Measurements from ENCODE around the gene CAD.

DNA sequence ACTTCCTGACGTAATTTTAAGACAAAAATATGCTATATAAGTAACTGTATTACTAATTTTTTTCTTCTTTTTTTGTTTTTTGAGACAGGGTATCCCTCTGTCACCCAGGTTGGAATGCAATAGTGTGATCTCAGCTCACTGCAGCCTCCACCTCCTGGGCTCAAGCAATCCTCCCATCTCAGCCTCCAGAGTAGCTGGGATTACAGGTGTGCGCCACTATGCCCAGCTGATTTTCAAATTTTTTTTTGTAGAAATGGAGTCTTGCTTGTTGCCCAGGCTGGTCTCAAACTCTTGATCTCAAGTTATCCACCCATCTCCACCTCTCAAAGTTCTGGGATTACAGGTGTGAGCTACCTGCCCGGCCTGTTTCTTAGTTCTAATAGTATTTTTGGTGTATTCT lies 38.7 kb upstream of the CAD start:
- TF ChIP-seq, protein P1, sequence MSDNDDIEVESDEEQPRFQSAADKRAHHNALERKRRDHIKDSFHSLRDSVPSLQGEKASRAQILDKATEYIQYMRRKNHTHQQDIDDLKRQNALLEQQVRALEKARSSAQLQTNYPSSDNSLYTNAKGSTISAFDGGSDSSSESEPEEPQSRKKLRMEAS (CRISPR knock-in tag; IDR thresholded peaks at IDR 0.05): no peak
- TF ChIP-seq POLR2H (tag; IDR thresholded peaks at IDR 0.05; ENCODE audit: low read depth) (no peak), EZH2 (IDR thresholded peaks at IDR 0.05; ENCODE audit: borderline replicate concordance, low read depth, low read length) (no peak), POLR2A (conservative IDR thresholded peaks at IDR 0.05) (no peak)
- TF ChIP-seq, protein P2, sequence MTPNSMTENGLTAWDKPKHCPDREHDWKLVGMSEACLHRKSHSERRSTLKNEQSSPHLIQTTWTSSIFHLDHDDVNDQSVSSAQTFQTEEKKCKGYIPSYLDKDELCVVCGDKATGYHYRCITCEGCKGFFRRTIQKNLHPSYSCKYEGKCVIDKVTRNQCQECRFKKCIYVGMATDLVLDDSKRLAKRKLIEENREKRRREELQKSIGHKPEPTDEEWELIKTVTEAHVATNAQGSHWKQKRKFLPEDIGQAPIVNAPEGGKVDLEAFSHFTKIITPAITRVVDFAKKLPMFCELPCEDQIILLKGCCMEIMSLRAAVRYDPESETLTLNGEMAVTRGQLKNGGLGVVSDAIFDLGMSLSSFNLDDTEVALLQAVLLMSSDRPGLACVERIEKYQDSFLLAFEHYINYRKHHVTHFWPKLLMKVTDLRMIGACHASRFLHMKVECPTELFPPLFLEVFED (CRISPR knock-in tag; conservative IDR thresholded peaks at IDR 0.05): no peak
- TF ChIP-seq, protein P3, sequence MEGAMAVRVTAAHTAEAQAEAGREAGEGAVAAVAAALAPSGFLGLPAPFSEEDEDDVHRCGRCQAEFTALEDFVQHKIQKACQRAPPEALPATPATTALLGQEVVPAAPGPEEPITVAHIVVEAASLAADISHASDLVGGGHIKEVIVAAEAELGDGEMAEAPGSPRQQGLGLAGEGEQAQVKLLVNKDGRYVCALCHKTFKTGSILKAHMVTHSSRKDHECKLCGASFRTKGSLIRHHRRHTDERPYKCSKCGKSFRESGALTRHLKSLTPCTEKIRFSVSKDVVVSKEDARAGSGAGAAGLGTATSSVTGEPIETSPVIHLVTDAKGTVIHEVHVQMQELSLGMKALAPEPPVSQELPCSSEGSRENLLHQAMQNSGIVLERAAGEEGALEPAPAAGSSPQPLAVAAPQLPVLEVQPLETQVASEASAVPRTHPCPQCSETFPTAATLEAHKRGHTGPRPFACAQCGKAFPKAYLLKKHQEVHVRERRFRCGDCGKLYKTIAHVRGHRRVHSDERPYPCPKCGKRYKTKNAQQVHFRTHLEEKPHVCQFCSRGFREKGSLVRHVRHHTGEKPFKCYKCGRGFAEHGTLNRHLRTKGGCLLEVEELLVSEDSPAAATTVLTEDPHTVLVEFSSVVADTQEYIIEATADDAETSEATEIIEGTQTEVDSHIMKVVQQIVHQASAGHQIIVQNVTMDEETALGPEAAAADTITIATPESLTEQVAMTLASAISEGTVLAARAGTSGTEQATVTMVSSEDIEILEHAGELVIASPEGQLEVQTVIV (CRISPR knock-in tag; IDR thresholded peaks at IDR 0.05; ENCODE audit: borderline replicate concordance): no peak
- TF ChIP-seq, protein P4, sequence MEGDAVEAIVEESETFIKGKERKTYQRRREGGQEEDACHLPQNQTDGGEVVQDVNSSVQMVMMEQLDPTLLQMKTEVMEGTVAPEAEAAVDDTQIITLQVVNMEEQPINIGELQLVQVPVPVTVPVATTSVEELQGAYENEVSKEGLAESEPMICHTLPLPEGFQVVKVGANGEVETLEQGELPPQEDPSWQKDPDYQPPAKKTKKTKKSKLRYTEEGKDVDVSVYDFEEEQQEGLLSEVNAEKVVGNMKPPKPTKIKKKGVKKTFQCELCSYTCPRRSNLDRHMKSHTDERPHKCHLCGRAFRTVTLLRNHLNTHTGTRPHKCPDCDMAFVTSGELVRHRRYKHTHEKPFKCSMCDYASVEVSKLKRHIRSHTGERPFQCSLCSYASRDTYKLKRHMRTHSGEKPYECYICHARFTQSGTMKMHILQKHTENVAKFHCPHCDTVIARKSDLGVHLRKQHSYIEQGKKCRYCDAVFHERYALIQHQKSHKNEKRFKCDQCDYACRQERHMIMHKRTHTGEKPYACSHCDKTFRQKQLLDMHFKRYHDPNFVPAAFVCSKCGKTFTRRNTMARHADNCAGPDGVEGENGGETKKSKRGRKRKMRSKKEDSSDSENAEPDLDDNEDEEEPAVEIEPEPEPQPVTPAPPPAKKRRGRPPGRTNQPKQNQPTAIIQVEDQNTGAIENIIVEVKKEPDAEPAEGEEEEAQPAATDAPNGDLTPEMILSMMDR (IDR thresholded peaks at IDR 0.05 in 2 of 3, conservative IDR thresholded peaks at IDR 0.05 in 1 of 3; ENCODE audit: insufficient read depth in 2 of 3, low read depth in 1 of 3, low read length in 3 of 3): no peak
- TF ChIP-seq, protein P5, sequence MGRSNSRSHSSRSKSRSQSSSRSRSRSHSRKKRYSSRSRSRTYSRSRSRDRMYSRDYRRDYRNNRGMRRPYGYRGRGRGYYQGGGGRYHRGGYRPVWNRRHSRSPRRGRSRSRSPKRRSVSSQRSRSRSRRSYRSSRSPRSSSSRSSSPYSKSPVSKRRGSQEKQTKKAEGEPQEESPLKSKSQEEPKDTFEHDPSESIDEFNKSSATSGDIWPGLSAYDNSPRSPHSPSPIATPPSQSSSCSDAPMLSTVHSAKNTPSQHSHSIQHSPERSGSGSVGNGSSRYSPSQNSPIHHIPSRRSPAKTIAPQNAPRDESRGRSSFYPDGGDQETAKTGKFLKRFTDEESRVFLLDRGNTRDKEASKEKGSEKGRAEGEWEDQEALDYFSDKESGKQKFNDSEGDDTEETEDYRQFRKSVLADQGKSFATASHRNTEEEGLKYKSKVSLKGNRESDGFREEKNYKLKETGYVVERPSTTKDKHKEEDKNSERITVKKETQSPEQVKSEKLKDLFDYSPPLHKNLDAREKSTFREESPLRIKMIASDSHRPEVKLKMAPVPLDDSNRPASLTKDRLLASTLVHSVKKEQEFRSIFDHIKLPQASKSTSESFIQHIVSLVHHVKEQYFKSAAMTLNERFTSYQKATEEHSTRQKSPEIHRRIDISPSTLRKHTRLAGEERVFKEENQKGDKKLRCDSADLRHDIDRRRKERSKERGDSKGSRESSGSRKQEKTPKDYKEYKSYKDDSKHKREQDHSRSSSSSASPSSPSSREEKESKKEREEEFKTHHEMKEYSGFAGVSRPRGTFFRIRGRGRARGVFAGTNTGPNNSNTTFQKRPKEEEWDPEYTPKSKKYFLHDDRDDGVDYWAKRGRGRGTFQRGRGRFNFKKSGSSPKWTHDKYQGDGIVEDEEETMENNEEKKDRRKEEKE (IDR thresholded peaks at IDR 0.05; ENCODE audit: borderline replicate concordance in 1 of 2, control insufficient read depth in 1 of 2, low read depth in 2 of 2, low read length in 1 of 2): no peak
